GM19025 (cell line): ENCODE data around the gene SGO1.
A peak's percentile ranks its signal among the peaks of the same experiment; 100 is the strongest.
"Not testable (repeated sequence)": the region's sequence is repeated elsewhere in the genome, so short reads cannot be mapped to it uniquely, and the experiment has no call there.

ENCODE experiments used
- ATAC-seq: cut with Tn5 transposase; IDR thresholded peaks from one replicate; pipeline ENCODE4 v1.9.1; 2021; ENCODE audit warnings: mild to moderate bottlenecking, low read depth, moderate library complexity; ENCODE audit not compliant: unreplicated experiment

The SGO1 gene

GRCh38 chr3:20185679-20186599 is at the start of gene SGO1:
TSS of gene SGO1 (minus strand) at chr3:20186206. CDS start at chr3:20184027, 2,179 bp downstream.
- ATAC-seq, result peak; percentile 90

GRCh38 chr3:20235796-20236195 is 49.8 kb upstream of the SGO1 start:
- no peak for ATAC-seq

- ATAC-seq, result no peak
Observed at GRCh38 chr3:20232906-20233780, 47.1 kb upstream of the SGO1 start.

GRCh38 chr3:20230954-20231353 is 44.9 kb upstream of the SGO1 start:
- no peak for ATAC-seq

- ATAC-seq, result no peak
Observed at GRCh38 chr3:20225769-20226168, 39.8 kb upstream of the SGO1 start.

GRCh38 chr3:20222274-20222673 is 36.3 kb upstream of the SGO1 start:
- no peak for ATAC-seq

GRCh38 chr3:20218215-20218614 is 32.2 kb upstream of the SGO1 start:
- no peak for ATAC-seq

GRCh38 chr3:20215636-20216035 is 29.6 kb upstream of the SGO1 start:
- ATAC-seq, result no peak

- ATAC-seq, result not testable (repeated sequence)
Observed at GRCh38 chr3:20213491-20213890, 27.5 kb upstream of the SGO1 start.

- ATAC-seq, result not testable (repeated sequence)
Observed at GRCh38 chr3:20207945-20208344, 21.9 kb upstream of the SGO1 start.

GRCh38 chr3:20205898-20206297 is 19.9 kb upstream of the SGO1 start:
- ATAC-seq, result not testable (repeated sequence)

- ATAC-seq, result no peak
Observed at GRCh38 chr3:20201143-20201542, 15.1 kb upstream of the SGO1 start.

- ATAC-seq, result no peak
Observed at GRCh38 chr3:20197775-20198174, 11.8 kb upstream of the SGO1 start.

GRCh38 chr3:20194793-20195460 is 8.9 kb upstream of the SGO1 start:
- no peak for ATAC-seq

GRCh38 chr3:20190991-20191390 is 5.0 kb upstream of the SGO1 start:
- no peak for ATAC-seq

- ATAC-seq, result peak; percentile 1
Observed at GRCh38 chr3:20186600-20187004, 596 bp upstream of the SGO1 start.

GRCh38 chr3:20185331-20185678 is 701 bp downstream of the SGO1 start:
- no peak for ATAC-seq

- no peak for ATAC-seq
Observed at GRCh38 chr3:20182206-20182605, 3.8 kb downstream of the SGO1 start.

GRCh38 chr3:20181276-20181675 is 4.7 kb downstream of the SGO1 start:
- no peak for ATAC-seq

GRCh38 chr3:20173844-20174410 is 12.1 kb downstream of the SGO1 start:
- ATAC-seq, result no peak
